ENCODE measurements around the gene FBLN2.

FBLN2 gene

GRCh38 chr3:13661121-13661520, 112.2 kb downstream of the FBLN2 start:
- DNase-seq (ENCODE audit: low read depth in 3 of 3), result no peak

GRCh38 chr3:13662238-13662847, 113.4 kb downstream of the FBLN2 start:
- DNase-seq (ENCODE audit: low read depth in 3 of 3), result no peak

DNA sequence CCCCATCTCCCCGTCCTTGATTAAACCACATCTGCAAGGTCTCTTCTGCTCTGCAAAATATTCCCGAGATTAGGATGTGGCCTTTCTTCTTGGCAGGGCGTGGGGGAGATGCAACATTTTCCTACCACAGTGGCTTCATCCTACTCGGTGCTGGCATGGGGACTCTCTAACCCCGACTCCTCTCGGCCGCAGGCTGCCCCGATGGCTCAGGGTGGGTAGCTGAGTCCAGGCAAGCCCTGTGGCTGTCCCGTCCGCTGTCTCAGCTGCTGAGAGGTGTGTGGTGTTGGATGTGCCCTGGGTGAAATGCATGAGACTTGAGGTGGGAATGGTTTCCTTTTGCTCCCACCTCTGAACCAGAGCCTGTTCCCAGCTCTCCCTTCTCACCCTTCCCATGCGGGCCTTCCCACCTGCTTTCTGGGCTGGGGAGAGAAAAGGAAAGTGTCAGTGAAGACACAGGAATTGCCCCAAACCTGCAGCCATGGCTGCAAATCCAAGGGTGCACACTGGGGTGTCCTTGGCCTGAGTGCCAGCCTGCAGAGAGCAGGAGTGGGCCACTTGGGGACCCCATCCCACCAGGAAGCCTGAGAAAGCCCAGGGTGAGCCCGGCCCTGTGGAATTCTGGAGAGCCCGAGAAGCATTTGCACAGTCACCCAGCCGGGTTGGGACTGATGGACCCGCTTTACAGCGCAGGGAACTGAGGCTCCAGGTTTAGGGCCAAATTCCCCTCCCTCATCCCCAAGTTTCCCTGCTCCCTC, 115.0 kb downstream of the FBLN2 start:
- no peak for DNase-seq (ENCODE audit: low read depth in 3 of 3)

DNA sequence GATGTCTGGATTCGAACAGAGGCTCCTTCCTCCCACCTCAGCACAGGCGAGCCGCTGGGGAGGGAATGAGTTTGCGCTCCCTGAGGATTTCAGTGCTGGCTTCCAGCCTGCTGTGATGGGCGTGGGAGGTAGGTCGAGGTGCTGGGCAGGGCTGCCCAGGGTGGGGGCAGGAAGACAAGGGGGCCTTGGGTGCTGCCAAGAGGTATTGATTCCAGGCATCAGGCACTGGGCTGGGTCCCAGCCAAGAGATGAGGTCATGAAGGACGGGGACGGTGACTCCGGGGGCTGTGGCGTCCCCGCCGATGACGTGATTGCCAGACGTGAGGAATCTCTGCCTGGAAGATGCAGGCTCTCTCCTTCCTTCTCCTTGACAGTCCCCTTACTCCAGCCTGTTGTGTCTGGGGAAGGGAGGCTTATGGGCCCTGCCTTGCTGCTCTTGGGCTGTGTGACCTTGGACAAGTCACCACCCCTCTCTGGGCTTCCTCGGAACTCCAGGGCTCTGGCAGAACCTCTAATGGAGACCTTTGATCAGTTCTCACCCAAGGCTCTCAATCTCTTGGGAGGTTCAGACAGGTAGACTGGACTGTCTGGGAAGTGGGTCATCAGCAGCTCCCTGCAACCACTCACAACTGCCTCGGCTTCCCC, 116.8 kb downstream of the FBLN2 start:
- no peak for DNase-seq (ENCODE audit: low read depth in 3 of 3)

DNA sequence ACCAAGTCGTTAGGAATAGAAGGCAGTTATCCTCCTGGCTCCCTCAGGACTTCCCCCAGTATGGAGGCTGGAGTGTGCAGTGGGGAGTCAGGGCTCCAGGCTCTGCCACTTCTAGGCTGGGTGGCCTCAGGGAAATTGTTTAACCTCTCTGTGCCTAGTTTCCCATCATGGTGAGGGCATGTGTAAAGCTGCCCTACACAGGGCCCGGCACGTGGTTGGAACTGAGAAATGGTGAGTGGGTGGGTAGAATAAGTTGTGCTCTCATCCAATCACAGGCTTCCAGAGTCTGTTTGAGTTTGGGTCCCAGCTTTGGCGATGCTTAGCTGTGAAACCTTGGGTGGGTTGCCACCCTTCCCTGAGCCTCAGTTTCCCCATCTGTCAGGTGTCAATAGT, 117.3 kb downstream of the FBLN2 start:
- DNase-seq (ENCODE audit: low read depth in 3 of 3), result no peak

GRCh38 chr3:13666781-13667709, 118.1 kb downstream of the FBLN2 start:
- no peak for DNase-seq (ENCODE audit: low read depth in 3 of 3)

GRCh38 chr3:13668136-13668535, 119.2 kb downstream of the FBLN2 start:
- no peak for DNase-seq (ENCODE audit: low read depth in 3 of 3)

GRCh38 chr3:13669457-13669856, 120.5 kb downstream of the FBLN2 start:
- no peak for DNase-seq (ENCODE audit: low read depth in 3 of 3)

DNA sequence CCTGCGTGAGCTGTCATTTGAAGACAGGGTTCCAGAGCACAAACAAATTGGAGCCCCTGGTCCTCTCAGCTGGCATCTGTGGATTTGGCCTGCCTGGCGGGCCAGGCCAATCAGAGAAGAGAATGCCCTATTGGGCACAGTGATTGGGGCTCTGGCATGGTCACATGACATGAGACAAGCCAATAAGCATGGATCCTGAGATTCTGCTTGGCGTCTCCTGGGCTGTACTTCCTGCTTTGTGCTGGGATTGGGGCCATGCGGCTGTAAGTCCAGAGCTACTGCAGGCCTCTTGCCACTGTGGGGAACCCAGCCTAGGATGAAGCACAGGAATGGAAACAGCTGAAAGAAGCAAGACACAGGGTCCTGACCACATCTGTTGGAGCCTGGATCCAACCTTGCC, 121.4 kb downstream of the FBLN2 start:
- no peak for DNase-seq (ENCODE audit: low read depth in 3 of 3)

DNA sequence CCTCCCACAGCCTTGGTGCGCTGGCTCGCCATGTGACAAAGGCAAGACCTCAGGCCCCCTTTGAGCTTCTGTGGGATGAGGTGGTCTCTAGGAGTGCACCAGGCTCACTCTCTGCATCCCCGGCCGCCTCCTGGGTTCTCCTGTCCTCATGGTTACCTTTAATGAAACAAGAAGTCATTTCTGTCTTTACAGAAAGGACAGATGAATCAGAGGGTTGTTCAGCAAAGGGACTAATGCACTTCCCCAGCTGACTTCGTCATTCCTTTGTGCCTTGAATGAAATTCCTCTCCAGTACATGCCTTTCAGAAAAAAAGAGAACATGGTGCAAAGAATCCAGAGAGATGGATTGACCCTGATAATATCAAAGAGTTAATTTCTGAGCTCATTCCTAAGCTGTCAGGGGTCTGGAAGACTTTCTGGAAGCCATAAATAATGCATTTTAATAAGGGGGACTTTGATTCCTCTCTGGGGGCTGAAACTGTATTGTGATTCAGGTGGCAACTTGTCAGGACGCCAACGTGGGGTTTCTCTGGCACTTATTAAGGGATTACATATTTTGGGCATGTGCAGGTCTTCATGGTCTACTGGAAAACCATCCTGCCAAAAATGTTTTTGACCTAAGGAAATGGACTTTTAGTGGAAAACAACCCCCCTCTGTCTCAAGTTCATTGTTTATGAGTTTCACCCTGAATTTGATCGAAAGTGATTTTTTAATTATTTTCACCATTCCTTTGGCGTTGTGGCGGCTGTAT, 122.7 kb downstream of the FBLN2 start:
- DNase-seq (ENCODE audit: low read depth in 3 of 3), result no peak

DNA sequence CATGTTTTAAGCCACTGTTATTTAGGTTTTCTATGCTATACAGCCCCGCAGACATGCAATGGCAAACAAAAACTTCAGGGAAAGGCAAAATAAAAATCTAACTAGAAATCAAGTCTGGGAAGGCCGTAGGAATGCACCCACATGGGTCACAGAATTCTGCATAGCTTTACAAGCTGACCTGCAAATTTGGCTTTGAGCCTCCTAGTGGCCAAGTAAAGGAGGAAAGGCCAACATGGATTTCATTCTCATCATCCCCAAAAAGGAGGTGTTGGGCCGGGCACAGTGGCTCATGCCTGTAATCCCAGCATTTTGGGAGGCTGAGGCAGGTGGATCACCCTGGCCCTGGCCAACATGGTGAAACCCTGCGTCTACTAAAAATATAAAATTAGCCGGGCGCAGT, 124.3 kb downstream of the FBLN2 start:
- no peak for DNase-seq (ENCODE audit: low read depth in 3 of 3)

- DNase-seq (ENCODE audit: low read depth in 3 of 3), result no peak
Observed at GRCh38 chr3:13674538-13675185, 125.7 kb downstream of the FBLN2 start.

- no peak for DNase-seq (ENCODE audit: low read depth in 3 of 3)
Observed at GRCh38 chr3:13676356-13677017, 127.6 kb downstream of the FBLN2 start.

DNA sequence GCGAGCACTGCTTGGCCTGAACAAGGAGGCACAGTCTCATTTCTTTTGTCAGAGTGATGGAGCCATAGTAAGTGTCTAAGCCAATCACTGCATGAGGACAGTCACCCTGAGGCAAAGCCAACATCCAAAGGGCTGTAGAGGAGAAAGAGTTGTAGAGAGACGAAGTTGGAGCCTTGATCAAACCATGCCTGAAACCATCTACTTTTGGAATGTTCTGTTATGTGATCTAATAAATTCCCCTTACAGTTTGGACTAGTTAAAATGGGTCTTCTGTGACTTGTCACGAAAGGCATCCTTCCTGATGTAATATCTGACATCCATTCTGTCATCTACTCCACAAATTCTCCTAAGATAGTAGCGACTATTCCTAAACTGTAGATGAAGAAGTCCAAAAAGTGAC, 128.3 kb downstream of the FBLN2 start:
- DNase-seq (ENCODE audit: low read depth in 3 of 3), result no peak

- DNase-seq (ENCODE audit: low read depth in 3 of 3), result no peak
Observed at GRCh38 chr3:13681931-13682330, 133.0 kb downstream of the FBLN2 start.

GRCh38 chr3:13682331-13683013, 133.5 kb downstream of the FBLN2 start:
- DNase-seq (ENCODE audit: low read depth in 3 of 3), result no peak

GRCh38 chr3:13683288-13683687, 134.4 kb downstream of the FBLN2 start:
- no peak for DNase-seq (ENCODE audit: low read depth in 3 of 3)

DNA sequence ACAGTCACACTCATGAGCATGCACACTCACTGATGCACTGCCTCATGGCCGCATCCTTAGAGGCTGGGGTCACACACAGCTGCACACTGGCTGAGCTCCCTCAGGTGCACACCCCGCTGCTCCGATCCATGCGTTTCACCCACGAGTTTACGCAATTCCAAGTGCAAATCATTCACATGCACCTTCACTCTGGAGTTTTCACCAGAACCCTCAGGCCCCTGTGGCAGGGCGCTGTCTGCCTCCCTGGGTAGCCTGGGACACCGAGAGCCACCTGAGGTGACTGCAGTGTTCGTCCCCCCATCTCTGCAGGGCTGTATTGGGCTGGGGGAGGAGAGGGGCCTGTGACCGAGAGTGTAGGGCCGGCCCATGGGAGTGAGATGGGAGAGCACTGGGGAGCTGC, 134.8 kb downstream of the FBLN2 start:
- DNase-seq (ENCODE audit: low read depth in 3 of 3), result no peak

- no peak for DNase-seq (ENCODE audit: low read depth in 3 of 3)
Observed at GRCh38 chr3:13684350-13684749, 135.4 kb downstream of the FBLN2 start.

- DNase-seq (ENCODE audit: low read depth in 3 of 3), result no peak
Observed at GRCh38 chr3:13684854-13685253, 135.9 kb downstream of the FBLN2 start.
